GM23338 (cell line): Measurements from ENCODE around the gene DLGAP4. TPM values are rescaled to one million over a fixed set of nuclear protein-coding genes. Genes with fewer than 3 reads are reported as not detected.
A peak's percentile ranks its signal among the peaks of the same experiment; 100 is the strongest.

ENCODE experiments used
- ATAC-seq: fragments of 200-7000 bp; cut with Tn5 transposase; 3 replicates; pipeline ENCODE4 v1.9.1; 2020
- DNase-seq: peaks from one replicate; pipeline ENCODE4 v3.0.0-alpha.2; 2015; ENCODE audit warnings: low spot score
- H2AFZ ChIP-seq: fragments of 200-600 bp; sonication (generic); 2 replicates; pipeline ENCODE4 v1.8.0; 2016; ENCODE audit warnings: antibody characterized with exemption, mild to moderate bottlenecking, moderate library complexity
- H3F3A ChIP-seq: fragments of 200-600 bp; sonication (generic); replicated peaks from 2 replicates; pipeline ENCODE4 v1.8.0; 2017; ENCODE audit warnings: antibody characterized with exemption, mixed run types, low read depth
- H3K27ac ChIP-seq: fragments of 200-600 bp; sonication (generic); 2 replicates; pipeline ENCODE4 v1.6.1; 2016; ENCODE audit warnings: low read depth
- H3K27me3 ChIP-seq: fragments of 200-600 bp; sonication (generic); 2 replicates; pipeline ENCODE4 v1.8.0; 2016; ENCODE audit warnings: mild to moderate bottlenecking, mixed run types, moderate library complexity; ENCODE audit not compliant: insufficient read depth
- H3K36me3 ChIP-seq: fragments of 200-600 bp; sonication (generic); 2 replicates; pipeline ENCODE4 v1.8.0; 2016; ENCODE audit warnings: mild to moderate bottlenecking; ENCODE audit not compliant: insufficient read depth
- H3K4me1 ChIP-seq: fragments of 200-600 bp; sonication (generic); 2 replicates; pipeline ENCODE4 v1.8.0; 2016; ENCODE audit warnings: mild to moderate bottlenecking, moderate library complexity; ENCODE audit not compliant: insufficient read depth
- H3K4me2 ChIP-seq: fragments of 200-600 bp; sonication (generic); 2 replicates; pipeline ENCODE4 v1.7.1; 2017; ENCODE audit warnings: mixed run types
- H3K4me3 ChIP-seq: fragments of 200-600 bp; sonication (generic); 2 replicates; pipeline ENCODE4 v1.6.1; 2016; ENCODE audit warnings: mixed run types
- H3K79me2 ChIP-seq: fragments of 200-600 bp; sonication (generic); replicated peaks from 2 replicates; pipeline ENCODE4 v1.8.0; 2017; ENCODE audit warnings: mild to moderate bottlenecking; ENCODE audit not compliant: insufficient read depth
- H3K9me2 ChIP-seq: fragments of 200-600 bp; sonication (generic); 2 replicates; pipeline ENCODE4 v1.8.0; 2017; ENCODE audit not compliant: insufficient read depth
- H4K20me1 ChIP-seq: fragments of 200-600 bp; sonication (generic); replicated peaks from 2 replicates; pipeline ENCODE4 v1.8.0; 2017; ENCODE audit warnings: mild to moderate bottlenecking; ENCODE audit not compliant: insufficient read depth
- H3K27ac Mint-ChIP-seq: 2 replicates; pipeline ENCODE4 v1.8.0; 2020; ENCODE audit warnings: inconsistent platforms, mild to moderate bottlenecking, moderate library complexity, mixed read lengths
- H3K27me3 Mint-ChIP-seq: 3 replicates; pipeline ENCODE4 v1.8.0; 2022; ENCODE audit warnings: low read depth, mild to moderate bottlenecking, moderate library complexity, mixed read lengths, inconsistent platforms; ENCODE audit not compliant: insufficient read depth, poor library complexity
- H3K36me3 Mint-ChIP-seq: 3 replicates; pipeline ENCODE4 v1.8.0; 2021; ENCODE audit warnings: low read depth, mild to moderate bottlenecking, inconsistent platforms, moderate library complexity, mixed read lengths
- H3K4me1 Mint-ChIP-seq: 3 replicates; pipeline ENCODE4 v1.8.0; 2020; ENCODE audit warnings: mild to moderate bottlenecking, inconsistent platforms, mixed read lengths
- H3K4me3 Mint-ChIP-seq: 3 replicates; pipeline ENCODE4 v1.8.0; 2021; ENCODE audit warnings: moderate library complexity, mild to moderate bottlenecking, inconsistent platforms, mixed read lengths
- H3K9me3 Mint-ChIP-seq: 3 replicates; pipeline ENCODE4 v1.8.0; 2020; ENCODE audit warnings: moderate library complexity, mild to moderate bottlenecking, inconsistent platforms, mixed read lengths
- CREB1 ChIP-seq: fragments of 250-450 bp; sonication (Bioruptor Pico); IDR thresholded peaks from 2 replicates; pipeline ENCODE4 v1.5.0; 2020; ENCODE audit warnings: low read depth, mild to moderate bottlenecking, moderate library complexity
- EZH2 ChIP-seq: fragments of 200-600 bp; sonication (generic); IDR thresholded peaks from one replicate; pipeline ENCODE4 v1.8.0; 2017; ENCODE audit warnings: antibody characterized with exemption, mild to moderate bottlenecking, low read depth; ENCODE audit not compliant: unreplicated experiment
- EZH2phosphoT487 ChIP-seq: fragments of 200-600 bp; sonication (generic); IDR thresholded peaks from one replicate; pipeline ENCODE4 v1.8.1; 2018; ENCODE audit warnings: antibody characterized with exemption; ENCODE audit not compliant: unreplicated experiment
- JUNB ChIP-seq: IDR thresholded peaks from one replicate; pipeline ENCODE4 v1.6.1; 2016; ENCODE audit warnings: antibody characterized with exemption; ENCODE audit not compliant: unreplicated experiment
- NANOG ChIP-seq: IDR thresholded peaks from 2 replicates; pipeline ENCODE4 v1.6.1; 2016; ENCODE audit warnings: antibody characterized with exemption, borderline replicate concordance
- POLR2AphosphoS5 ChIP-seq: IDR thresholded peaks from 2 replicates; pipeline ENCODE4 v1.6.1; 2016; ENCODE audit warnings: antibody characterized with exemption, low read depth
- REST ChIP-seq: IDR thresholded peaks from one replicate; pipeline ENCODE4 v1.6.1; 2018; ENCODE audit warnings: antibody characterized with exemption; ENCODE audit not compliant: unreplicated experiment
- STAT1 ChIP-seq: IDR thresholded peaks from one replicate; pipeline ENCODE4 v1.6.1; 2016; ENCODE audit warnings: antibody characterized with exemption; ENCODE audit not compliant: unreplicated experiment
- ZNF114 ChIP-seq: fragments of 250-450 bp; sonication (Bioruptor Pico); IDR thresholded peaks from 2 replicates; pipeline ENCODE4 v1.5.0; 2020; ENCODE audit warnings: mild to moderate bottlenecking, moderate library complexity
- ZNF331 ChIP-seq: fragments of 250-450 bp; sonication (Bioruptor Pico); IDR thresholded peaks from 2 replicates; pipeline ENCODE4 v1.5.0; 2020; ENCODE audit warnings: low read depth, mild to moderate bottlenecking, moderate library complexity
- polyA plus RNA-seq: library from polyadenylated mRNA; unstranded; fragments of >200 nt; fragmentation: Nextera tagmentation; extraction: Ambion mirVana; gene quantifications from 2 replicates; pipeline ENCODE4 v1.2.1, GENCODE V29; 2016
- total RNA-seq: library from RNA; depleted of rRNA; stranded (reverse); fragments of >200 nt; shearing (Covaris generic); gene quantifications from 2 replicates; pipeline ENCODE4 v1.2.3, GENCODE V29; 2014
- TF ChIP-seq, protein P1 (sequence below): IDR thresholded peaks from 2 replicates; pipeline ENCODE4 v1.6.1; 2016; ENCODE audit warnings: antibody characterized with exemption
- TF ChIP-seq, protein P2 (sequence below), 2 experiments: fragments of 200-600 bp in 1 of 2; sonication (generic) in 1 of 2; conservative IDR thresholded peaks; 2 replicates each; pipeline versions ENCODE4 v1.5.1 to v1.6.1; 2016 to 2017; ENCODE audit warnings: antibody characterized with exemption in 2 of 2, low read depth in 2 of 2, mild to moderate bottlenecking in 2 of 2, moderate library complexity in 1 of 2

The DLGAP4 gene
- total and polyA plus RNA-seq, 2 experiments from 2014 or later = 46.1 to 52.2 TPM

- ATAC-seq (peak; percentile 15), DNase-seq (peak; percentile 76)
- H3K27ac ChIP-seq = no peak overlapping the region
- peak overlapping the region; percentile 92 for H3K4me3 ChIP-seq
- H3K9me3 Mint-ChIP-seq = no peaks in the 10 kb centered on the region
- H3K36me3 Mint-ChIP-seq = peaks cover 30% of the 10 kb centered on the region
- H3K4me1 ChIP-seq = peaks cover 36% of the 10 kb centered on the region
- TF ChIP-seq ZNF331 (CRISPR knock-in tag) (no peak), POLR2AphosphoS5 (peak; percentile 60), JUNB (no peak), CREB1 (CRISPR knock-in tag) (no peak), ZNF114 (no peak), NANOG (no peak)
- TF ChIP-seq, protein P1, sequence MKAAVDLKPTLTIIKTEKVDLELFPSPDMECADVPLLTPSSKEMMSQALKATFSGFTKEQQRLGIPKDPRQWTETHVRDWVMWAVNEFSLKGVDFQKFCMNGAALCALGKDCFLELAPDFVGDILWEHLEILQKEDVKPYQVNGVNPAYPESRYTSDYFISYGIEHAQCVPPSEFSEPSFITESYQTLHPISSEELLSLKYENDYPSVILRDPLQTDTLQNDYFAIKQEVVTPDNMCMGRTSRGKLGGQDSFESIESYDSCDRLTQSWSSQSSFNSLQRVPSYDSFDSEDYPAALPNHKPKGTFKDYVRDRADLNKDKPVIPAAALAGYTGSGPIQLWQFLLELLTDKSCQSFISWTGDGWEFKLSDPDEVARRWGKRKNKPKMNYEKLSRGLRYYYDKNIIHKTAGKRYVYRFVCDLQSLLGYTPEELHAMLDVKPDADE = no peak
- H3K27me3 ChIP-seq = no peaks in the 10 kb centered on the region
- H3K79me2 ChIP-seq = peaks cover 61% of the 10 kb centered on the region
- H3K36me3 ChIP-seq = peaks cover 5% of the 10 kb centered on the region; the same call in 1 of the 2 replicates
- H3K4me1 Mint-ChIP-seq = peaks cover 47% of the 10 kb centered on the region
- H3K9me2 ChIP-seq = no peaks in the 10 kb centered on the region
- H2AFZ ChIP-seq = peak overlapping the region; percentile 69
- H3K27me3 Mint-ChIP-seq = peaks cover 27% of the 10 kb centered on the region
- H4K20me1 ChIP-seq = peaks cover 20% of the 10 kb centered on the region
- H3K4me3 Mint-ChIP-seq = peak overlapping the region; percentile 94
- peaks cover 6% of the 10 kb centered on the region; the same call in 1 of the 2 replicates for H3F3A ChIP-seq
- H3K4me2 ChIP-seq = peak overlapping the region; percentile 96
- H3K27ac Mint-ChIP-seq = peak overlapping the region; percentile 92
These were observed 268.4 kb downstream of the DLGAP4 start for GRCh38 chr20:36574366-36575135.

- Histone ChIP-seq H3K4me1 (peaks cover 22% of the 10 kb centered on the region), H3K27me3 (no peaks in the 10 kb centered on the region), H4K20me1 (peaks cover 20% of the 10 kb centered on the region), H3K4me3 (peak overlapping the region; percentile 92), H3K36me3 (peaks cover 17% of the 10 kb centered on the region), H3K27ac (no peak overlapping the region), H2AFZ (no peak overlapping the region), H3K79me2 (peaks cover 50% of the 10 kb centered on the region), H3K9me2 (no peaks in the 10 kb centered on the region), H3K4me2 (peak overlapping the region; percentile 96; the same call in 1 of the 2 replicates), H3F3A (peaks cover 6% of the 10 kb centered on the region; the same call in 1 of the 2 replicates)
- Mint-ChIP-seq H3K4me1 (peaks cover 36% of the 10 kb centered on the region), H3K27me3 (peaks cover 27% of the 10 kb centered on the region), H3K36me3 (peaks cover 34% of the 10 kb centered on the region), H3K9me3 (no peaks in the 10 kb centered on the region), H3K27ac (no peak overlapping the region), H3K4me3 (peak overlapping the region; percentile 94; the same call in 2 of the 3 replicates)
- ATAC-seq = no peak
- DNase-seq = no peak
- no peak for TF ChIP-seq STAT1
- no peak for TF ChIP-seq EZH2phosphoT487
- TF ChIP-seq ZNF331 (CRISPR knock-in tag) = no peak
- TF ChIP-seq ZNF114 = no peak
- TF ChIP-seq, protein P2, sequence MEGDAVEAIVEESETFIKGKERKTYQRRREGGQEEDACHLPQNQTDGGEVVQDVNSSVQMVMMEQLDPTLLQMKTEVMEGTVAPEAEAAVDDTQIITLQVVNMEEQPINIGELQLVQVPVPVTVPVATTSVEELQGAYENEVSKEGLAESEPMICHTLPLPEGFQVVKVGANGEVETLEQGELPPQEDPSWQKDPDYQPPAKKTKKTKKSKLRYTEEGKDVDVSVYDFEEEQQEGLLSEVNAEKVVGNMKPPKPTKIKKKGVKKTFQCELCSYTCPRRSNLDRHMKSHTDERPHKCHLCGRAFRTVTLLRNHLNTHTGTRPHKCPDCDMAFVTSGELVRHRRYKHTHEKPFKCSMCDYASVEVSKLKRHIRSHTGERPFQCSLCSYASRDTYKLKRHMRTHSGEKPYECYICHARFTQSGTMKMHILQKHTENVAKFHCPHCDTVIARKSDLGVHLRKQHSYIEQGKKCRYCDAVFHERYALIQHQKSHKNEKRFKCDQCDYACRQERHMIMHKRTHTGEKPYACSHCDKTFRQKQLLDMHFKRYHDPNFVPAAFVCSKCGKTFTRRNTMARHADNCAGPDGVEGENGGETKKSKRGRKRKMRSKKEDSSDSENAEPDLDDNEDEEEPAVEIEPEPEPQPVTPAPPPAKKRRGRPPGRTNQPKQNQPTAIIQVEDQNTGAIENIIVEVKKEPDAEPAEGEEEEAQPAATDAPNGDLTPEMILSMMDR (conservative IDR thresholded peaks at IDR 0.05; ENCODE audit: low read depth in 2 of 2) = no peak
- TF ChIP-seq POLR2AphosphoS5 = no peak
- TF ChIP-seq JUNB = no peak
- no peak for TF ChIP-seq CREB1 (CRISPR knock-in tag)
- TF ChIP-seq EZH2 = no peak
- TF ChIP-seq NANOG = no peak
- no peak for TF ChIP-seq REST
- TF ChIP-seq, protein P1 = no peak
These were observed 269.9 kb downstream of the DLGAP4 start for GRCh38 chr20:36576081-36576445.
